Left hindlimb (tissue), 1 donor: ENCODE results near the gene SAP30BP.

ENCODE experiments used
- DNase-seq: peaks from one replicate; pipeline ENCODE4 v3.0.0-alpha.2; 2018

Gene SAP30BP

DNA sequence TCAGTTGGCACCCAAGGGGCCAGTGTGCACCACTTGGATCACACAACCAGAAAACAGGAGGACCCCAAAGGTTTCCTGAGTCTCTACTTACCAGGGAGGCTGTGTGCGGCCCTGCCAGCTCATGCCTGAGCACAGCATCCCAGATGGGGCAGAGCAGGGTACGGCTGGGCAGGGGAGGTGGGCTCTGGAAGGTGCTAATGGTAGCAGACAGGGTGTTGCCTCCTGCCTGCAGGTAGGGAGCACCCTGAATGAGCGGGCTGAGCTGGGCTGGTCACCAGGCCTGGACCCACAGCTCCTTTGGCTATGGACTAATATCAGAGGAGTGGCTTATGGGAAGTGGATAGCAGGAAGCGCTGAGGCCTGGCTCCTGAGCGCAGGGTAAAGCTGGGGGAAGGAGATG is 14.8 kb upstream of the SAP30BP start:
- no peak for DNase-seq

DNA sequence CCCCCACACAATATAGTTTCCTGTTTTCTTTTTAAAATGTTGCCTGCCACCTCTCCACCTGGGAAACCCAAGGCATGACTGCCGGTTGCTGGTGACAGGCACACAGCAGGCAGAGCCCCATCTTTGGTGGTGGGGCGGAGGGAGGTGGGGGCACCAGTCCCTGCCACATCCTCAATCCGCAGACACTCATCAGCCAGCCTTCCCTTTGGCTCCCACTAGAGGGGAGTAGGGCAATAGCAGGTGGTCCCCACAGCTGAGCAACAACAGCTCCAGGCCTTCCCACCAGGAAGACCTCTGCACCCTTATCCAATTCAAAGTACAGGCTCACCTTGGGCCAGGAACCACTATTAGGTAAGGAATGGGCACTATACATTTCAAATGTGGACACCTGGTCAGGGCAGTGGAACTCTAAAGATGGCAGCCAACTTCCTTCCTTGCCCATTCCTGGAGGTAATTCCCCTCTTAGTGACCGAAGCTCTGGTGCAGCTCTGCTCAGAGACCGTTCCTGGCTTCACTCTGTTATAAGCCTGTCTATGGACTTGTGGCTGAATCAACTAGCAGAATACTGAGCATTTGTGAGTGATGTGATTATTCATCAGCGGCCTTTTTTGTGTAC is 14.1 kb upstream of the SAP30BP start:
- DNase-seq: no peak

DNA sequence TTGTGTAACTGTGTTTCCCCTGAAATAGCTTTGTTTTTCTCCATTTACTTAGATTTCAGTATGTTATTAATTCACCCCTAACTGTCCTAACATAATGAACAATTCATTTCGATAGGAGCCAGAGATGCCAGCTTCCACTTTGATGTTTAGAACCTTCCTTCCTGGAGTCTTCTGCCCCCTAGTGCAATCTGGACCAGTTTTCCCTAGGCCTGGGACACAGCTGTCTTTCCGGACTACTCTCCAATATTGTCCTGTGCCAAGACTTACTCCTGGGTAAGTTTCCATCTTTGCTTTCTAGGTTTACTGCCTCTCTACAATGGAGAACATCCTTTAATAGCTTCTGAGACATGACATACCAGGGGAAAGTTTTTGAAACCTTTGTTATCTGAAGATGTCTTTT is 13.0 kb upstream of the SAP30BP start:
- DNase-seq: no peak

DNA sequence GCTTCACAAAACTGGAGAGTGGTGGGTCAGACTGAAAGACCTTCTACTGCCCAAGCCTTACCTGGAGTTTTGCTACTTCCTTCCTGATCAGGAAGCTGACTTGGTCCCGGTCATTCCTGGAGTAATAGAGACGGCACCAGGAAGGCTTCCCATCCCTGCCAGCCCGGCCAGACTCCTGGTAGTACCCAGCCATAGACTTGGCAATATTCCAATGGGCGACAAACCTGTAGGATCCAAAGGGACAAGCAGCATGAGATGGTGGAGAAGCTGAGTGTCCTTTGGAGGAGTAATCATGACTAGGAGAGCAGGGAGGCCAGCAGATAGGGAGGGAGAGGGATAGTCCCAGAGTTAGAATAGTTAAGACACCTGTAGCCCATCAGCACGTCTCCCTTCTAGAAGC is 8.9 kb upstream of the SAP30BP start:
- DNase-seq: no peak

DNA sequence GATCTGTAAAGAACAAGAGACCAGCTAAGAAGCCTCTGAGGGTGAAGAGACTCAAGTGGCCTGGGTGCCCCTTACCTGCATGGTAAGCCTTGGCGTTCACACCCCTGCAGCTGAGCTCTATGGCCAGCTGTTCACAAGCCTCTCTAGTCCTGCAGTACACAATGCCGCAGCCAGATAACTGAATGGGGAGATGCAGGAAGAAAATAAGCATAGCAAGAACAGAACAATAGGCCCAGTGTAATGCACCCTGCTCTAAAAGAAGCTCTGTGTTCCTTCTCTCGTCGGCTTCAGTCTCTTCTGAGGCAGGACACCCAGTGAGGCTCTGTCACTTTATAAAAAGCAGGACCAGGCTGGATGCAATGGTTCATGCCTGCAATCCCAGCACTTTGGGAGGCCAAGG is 5.6 kb upstream of the SAP30BP start:
- no peak for DNase-seq

DNA sequence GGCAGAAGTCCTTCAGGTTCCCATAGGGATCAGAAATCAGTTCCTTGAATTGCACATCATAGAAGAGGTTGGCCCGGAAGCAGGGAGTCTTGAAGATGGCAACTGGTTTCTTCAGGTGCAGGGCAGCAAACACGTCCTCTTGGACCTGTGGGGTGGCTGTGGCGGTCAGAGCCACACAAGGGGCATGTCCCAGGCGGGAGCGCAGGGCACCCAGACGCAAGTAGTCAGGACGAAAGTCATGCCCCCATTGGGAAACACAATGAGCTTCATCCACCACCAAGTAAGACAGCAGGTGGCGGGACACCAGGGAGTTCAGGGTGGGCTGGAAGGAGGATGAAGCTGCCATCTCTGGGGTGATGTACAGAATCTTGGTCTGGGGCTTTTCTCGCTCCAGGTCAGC is 4.6 kb upstream of the SAP30BP start:
- DNase-seq: no peak

DNA sequence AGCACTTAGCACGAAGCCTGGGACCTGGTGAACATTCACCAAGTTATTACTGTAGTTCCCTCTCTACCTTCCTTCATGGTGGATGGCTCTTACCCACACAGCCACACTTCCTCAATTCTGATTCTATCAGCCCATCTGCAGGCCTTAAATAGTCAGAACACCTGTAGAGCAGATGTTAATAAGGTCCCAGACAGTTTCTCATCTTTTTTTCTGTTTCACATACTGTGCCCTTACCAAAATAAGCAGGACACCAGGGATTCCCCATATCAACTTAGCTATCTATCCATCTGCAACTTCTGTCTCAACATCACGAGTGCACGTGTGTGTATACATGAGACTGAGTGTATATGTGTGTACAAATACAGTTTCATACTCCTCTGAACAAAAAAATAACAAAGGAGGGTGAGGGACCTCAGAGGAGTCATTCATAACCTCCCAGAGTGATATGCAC is 3.0 kb upstream of the SAP30BP start:
- DNase-seq: no peak

DNA sequence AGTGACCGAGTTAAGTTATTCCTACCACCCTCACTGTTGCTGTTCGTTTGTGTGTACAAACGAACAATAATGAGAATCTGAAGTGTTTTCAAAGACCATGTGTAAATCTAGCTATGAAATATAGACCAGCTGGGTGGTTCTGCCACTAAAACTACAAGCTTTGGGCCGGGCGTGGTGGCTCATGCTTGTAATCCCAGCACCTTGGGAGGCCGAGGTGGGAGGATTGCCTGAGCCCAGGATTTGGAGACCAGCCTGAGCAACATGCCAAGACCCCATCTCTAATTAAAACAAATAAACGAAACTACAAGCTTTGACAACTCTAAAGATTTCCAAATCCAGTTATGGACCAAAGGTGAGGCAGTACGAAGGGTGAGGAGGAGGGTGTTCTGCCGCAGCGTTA is 1.2 kb upstream of the SAP30BP start:
- DNase-seq: no peak

DNA sequence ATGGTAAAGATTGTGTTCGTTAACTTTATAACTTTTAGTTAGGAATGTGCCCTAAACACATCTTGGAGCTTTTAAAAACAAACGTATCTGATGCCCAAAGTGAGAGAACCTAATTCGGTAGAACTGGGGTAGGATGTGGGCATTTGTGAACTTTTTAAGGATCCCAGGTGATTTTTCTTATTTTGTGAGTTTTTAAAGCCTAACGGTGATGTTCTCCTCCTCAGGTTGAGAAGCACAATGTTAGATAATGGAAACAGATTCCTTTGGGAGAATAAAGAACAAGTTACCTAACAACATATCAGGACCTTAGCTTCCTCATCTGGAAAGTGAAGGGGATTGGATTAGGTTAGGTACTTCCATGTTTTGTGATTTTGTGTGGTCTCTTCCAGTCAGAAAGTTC is 687 bp downstream of the SAP30BP start:
- DNase-seq: no peak

DNA sequence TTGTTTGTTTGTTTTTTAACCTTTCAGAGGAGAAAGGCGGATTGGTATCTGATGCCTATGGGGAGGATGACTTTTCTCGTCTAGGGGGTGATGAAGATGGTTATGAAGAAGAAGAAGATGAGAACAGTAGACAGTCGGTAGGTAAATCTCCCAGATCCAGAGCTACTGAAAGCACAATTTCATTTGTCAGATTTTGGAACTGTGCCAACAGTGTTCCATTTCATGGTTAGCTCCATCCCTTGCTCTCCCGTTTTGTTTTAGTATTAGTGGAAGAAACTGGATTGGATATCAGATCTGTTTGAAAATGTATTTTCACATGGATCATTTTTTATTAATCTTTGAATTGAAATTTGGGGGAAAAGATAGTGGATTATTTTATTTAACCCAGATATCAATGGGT is 1.4 kb downstream of the SAP30BP start:
- DNase-seq: no peak

DNA sequence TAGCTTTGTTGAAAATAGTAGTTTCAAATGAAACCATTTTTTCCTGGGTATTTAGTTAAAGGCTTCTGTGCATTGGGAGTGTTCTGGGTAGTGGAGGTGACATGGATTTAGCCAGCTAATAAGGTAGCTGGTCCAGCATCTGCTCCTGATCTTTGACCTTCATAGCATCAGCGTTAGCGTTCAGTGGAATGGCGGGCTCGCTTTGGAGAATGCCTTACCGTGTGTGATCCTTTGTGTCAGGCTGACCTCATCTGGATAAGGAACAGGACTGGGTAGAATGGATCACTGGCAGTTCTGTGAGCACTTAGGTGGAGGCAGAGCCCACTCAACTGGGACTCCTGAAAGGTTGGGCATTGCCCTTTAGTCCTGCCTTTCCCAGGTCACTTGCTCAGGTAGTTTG is 3.7 kb downstream of the SAP30BP start:
- no peak for DNase-seq

DNA sequence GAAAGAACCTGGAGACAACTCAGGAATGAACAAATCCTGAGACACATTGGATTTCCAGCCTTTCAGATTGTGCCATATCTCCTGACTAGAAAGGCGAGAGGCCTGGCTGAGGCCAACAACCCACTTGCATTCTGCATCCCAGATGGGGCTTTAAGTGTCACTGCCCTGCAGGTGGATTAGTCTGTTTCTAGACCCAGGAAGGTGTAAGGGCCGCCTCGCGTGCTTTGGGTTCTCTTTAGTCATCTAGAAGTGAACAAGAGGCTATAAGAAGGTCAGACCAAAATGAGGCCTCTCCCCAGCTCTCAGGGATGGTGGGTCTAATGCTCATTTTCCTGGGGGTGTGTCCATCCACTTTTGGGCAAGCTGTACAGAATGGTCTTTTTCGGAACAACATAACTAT is 4.9 kb downstream of the SAP30BP start:
- DNase-seq: no peak

DNA sequence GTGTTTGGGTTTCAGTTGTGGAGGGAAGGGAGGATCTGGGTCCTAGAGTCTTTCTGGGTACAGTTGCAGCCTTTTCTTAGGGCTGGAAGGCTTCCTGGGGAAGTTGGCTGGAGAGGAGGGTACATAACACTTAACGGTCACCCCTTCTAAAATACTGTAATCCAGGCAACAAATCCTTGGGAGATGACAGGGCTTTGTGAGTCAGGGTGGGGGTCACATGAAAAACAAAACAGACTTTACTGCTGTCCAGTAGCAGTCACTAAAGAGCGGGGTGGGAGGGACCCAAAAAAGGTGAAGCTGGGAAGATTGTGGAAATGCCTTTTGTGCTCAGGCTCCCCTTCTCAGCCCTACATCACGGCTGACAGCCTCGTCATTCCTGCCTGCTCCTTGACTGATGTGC is 6.3 kb downstream of the SAP30BP start:
- DNase-seq: no peak

DNA sequence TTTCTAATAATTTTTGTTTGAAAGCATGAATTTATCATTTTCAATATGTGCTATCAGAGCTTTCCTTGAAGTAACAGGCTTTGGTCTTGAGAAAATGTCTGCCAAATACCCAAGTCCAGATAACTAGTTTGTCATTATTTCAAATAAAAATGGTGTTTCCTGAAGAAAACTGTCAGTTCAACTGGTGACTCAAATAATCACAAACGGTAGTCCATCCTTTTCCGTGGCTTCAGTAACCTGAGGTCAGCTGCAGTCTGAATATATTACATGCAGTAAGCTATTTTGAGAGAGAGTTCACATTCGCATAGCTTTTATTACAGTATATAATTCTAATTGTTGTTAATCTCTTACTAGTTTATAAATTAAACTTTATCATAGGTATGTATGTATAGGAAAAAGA is 9.3 kb downstream of the SAP30BP start:
- DNase-seq: no peak

DNA sequence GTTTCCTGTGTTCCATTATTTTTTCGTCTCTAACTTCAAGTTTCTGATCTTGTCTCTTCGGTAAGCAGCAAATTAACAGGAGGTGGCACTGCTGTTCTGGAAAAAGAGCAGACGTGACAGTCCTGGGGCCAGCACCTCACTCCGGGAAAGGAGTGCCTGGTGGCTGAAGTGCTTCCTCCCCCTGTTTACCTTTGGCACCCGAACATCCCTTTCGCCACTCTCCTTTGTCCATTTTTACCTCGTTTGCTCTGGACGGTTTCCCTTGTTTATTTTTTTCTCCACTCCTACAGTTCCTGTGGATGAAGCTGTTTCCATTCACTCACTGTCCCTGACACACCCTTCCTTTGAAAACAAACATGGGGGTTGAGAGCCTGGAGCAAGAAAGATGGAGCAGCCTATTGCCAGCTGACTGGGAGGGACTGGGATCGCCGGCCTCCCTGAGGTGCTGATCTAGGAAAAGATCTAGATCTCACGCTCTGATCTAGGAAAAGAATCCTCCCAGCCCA is 12.6 kb downstream of the SAP30BP start:
- no peak for DNase-seq

DNA sequence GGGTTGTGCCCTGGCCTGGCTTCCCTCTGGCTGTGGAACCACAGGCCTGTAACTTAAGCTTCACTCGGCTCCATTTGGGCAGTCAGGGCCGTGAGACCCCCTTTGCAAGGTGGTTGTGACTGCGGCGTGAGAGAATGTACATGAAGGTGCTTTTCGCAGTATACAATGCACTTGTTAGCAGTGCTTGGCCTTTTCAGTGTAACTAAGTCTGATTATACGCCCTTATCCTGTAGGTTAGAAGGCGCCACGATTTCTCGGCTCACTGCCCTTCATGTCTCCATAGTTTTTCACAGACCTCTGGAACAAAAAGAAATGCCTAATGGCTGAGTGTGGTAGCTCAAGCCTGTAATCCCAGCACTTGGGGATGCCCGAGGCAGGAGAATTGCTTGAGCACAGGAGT is 13.3 kb downstream of the SAP30BP start:
- no peak for DNase-seq

DNA sequence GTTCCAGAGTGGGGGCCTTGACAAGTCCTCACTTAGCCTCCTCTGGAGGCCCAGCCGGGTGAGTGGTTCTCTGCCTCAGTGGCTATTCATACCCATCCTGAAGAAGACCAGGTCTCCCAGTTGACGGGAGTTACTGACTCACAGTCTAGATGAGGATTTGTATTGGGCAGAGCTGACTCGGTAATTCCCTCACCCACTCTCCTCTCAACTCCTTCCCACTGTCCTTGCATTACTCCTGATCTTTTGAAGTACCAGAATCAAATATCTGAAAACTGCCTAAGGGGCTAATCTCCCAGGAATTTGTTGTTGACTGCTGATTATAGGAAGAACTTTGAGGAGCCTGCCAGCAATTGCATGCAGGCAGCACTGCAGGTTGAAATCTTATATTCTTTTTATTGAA is 14.2 kb downstream of the SAP30BP start:
- DNase-seq: no peak

DNA sequence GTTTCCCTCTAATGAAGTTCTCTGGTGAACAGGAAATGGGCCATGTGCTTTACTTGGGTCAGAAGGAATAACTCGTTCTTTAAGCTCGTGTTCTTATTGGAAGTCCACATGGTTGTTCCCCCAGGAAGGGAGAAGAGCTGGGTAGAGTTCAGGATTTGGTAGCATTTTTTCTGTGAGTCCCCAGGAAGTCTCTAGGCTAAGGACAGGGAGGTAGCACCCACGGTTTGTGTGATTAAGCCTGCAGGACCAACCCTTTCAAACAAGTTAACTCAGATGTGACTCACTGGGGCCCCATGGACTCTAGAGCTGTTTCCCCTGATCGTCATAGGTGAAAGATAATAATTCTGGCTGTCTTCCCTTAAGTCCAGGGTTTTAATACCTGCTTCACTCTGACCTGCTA is 16.4 kb downstream of the SAP30BP start:
- DNase-seq: no peak

DNA sequence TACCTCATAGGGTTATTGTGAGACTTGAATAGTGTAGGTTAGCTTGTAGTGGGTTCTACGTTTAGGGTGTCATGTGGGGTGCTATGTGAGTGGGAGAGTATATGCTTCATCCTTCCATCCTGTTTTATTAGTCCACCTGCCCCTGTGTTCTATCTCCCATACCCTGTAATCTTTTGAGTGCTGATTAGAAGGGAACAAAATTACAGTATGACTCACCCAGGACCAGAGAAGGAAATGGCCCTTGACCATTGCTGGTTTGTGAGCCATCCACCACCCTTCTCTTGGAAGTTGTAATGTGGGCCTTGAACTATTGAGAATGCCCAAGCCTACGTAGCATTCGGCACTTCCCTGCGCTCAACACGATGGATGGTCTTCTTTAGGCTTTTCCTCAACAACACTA is 17.1 kb downstream of the SAP30BP start:
- DNase-seq: no peak

DNA sequence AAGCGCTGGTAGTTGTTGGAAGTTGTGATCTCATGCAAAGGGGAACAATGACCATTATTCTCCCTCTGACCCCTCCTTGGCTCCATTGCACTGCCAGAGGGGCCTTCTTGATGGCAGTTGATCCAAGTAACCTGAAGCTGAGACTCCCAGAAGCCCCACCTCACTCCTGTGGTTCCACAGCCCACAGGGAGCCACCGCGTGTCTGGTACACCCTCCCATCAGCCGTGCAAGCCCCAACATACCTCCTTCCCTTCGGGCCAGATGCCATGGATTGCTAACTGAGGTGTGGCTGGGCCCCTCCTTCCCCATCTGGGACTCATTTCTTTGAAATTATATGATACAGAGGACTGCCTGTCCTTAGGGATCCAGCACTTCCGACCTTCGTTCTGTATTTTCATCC is 17.8 kb downstream of the SAP30BP start:
- DNase-seq: no peak

DNA sequence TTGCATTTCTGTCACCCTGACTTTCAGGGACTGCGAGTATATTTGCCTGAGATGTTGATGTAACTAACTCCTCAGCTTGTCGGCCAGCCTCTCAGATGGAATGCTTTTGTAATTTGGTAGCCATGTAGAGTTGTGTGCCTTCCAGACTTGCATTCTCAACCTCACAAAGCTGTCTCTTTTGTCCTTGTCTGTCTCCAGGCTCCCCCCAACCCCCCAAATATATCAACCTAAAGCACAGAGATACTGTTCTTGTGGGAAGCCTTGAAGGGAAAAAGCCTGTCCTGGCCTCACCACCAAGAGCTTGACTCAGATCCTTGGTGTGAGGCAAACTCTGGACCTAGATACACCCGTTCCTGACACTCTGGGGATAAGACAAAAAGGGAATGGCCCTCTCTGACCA is 18.4 kb downstream of the SAP30BP start:
- DNase-seq: no peak

DNA sequence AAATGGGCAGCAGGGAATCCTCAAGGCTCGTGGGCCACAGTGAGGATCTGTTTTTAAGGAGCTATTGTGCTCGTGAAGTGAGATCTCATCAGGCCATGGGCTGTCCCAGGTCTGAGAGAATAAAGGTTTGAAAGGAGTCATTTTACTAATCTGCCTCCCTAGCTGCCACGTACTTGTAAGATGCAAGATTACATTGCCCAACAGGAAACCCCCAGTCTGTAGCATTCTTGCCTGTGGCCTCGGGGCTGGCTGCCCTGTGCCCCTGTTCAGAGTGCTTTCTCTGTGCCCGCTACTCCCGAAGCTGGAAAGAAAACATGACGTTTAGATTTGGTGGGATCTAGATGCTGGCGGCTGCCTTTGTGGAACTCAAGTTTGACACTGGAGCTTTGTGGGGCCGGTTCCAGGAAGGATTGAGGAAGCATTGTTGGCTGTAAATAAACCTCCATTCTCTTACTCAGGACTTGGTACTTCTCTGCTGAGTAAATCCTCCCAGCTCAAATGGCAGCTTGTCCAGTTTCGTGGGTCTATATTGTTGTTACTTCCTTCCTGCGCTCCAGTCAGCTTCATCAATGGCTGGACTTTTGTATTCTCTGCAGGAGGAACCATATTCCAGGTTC is 21.2 kb downstream of the SAP30BP start:
- DNase-seq: no peak

DNA sequence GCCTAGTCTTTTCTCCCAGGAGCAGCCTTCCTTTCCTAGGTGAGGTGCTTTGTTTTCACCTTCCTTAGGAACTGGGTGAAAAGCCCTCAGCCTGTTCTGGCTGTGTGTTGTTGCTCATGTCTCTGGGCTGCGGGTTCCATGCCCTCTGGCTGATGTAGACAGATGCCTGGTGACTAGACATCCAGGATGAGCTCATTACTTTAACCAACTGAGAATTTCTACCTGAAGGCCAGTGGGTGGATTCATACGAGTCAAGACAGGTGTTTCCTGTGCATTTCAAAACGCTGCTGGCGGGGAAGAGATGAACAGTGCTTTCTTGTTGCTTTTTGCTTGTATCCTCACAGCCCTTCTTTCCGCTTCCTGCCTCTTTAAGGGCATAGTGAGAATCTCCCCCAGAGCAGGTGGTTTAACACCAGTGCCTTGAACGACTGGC is 22.3 kb downstream of the SAP30BP start:
- no peak for DNase-seq

DNA sequence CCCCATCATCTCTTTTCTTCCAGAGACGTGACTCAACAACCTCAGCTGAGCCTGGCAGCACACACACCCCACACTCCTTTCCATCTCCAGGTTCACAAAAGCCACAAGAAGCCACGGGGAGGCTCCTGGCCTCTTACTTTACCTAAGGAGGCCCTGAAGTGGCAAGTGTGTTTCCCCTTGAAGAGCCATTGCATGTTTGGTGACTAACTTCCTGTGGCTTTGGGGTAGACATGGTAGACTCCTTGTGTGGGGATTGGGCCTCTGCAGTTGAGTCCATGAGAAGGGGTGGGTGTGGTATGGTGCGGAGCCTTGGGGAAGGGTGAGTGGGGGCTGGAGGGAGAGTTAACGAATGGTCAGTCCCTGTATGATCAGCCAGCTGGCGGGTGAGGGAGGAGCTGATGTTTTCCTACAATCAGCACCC is 24.2 kb downstream of the SAP30BP start:
- DNase-seq: no peak
